CD4-positive, alpha-beta T cell treated with Interleukin-17A for 4 hours (primary cell): ENCODE results near the gene GPR142.
"Not testable (repeated sequence)": the region's sequence is repeated elsewhere in the genome, so short reads cannot be mapped to it uniquely, and the experiment has no call there.

Source experiments
- DNase-seq: peaks from one replicate; pipeline ENCODE4 v3.0.0-alpha.2; 2020; ENCODE audit warnings: mixed read lengths

The GPR142 gene

GRCh38 chr17:74394977-74395376, 27.7 kb downstream of the GPR142 start:
- no peak for DNase-seq

- no peak for DNase-seq
Observed at GRCh38 chr17:74396567-74396966, 29.3 kb downstream of the GPR142 start.

GRCh38 chr17:74402048-74402447, 34.7 kb downstream of the GPR142 start:
- no peak for DNase-seq

DNA sequence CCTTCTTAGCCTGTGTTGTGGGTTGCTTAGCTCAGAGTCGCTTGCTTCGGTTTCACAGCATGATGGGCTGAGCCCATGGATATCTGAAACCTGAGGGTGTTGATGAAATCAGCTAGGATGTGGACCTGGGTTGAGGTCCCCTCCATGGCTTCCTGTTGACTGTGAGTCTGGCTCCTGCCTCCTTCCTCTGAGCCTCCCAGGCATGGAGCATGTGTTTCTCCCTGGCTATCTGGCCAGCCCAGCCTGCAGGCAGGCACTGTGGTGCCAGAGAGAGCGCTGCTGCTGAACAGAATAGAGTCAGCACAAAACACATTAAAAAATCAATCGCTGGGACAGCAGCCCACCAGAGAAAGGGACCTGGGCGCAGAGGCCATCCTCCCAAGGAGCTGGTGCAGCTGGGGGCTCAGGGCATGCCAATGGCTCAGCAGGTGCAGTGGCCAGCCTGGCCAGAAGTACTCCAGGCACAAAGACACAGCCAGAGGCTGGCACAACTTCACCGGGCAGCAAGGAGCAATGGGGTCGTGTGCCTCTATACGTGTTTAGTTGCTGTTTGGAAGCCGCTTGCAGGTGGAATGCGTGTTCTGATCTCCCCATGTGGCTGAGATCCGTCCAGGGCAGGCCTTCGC, 36.3 kb downstream of the GPR142 start:
- no peak for DNase-seq

GRCh38 chr17:74404218-74404617, 36.9 kb downstream of the GPR142 start:
- no peak for DNase-seq

- DNase-seq = no peak
Observed at GRCh38 chr17:74404789-74405188, 37.5 kb downstream of the GPR142 start.

GRCh38 chr17:74405311-74405710, 38.0 kb downstream of the GPR142 start:
- not testable (repeated sequence) for DNase-seq

GRCh38 chr17:74407384-74407783, 40.1 kb downstream of the GPR142 start:
- DNase-seq = no peak

DNA sequence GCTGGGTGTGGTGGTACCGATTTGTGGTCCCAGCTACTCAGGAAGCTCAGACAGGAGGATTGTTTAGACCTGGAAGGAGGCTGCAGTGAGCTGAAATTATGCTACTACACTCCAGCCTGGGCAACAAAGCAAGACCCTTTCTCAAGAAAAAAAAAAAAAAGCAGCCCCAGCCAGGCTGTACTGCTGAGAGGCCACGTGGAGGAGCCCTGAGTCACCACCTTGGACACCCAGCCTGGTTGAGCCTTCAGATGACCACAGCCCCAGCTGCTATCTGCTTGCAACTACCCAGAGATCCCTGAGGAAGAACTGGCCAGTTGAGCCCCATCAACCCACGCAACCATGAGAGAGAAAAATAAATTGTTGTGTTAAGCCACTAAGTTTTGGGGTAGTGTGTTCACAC, 41.0 kb downstream of the GPR142 start:
- DNase-seq = no peak

DNA sequence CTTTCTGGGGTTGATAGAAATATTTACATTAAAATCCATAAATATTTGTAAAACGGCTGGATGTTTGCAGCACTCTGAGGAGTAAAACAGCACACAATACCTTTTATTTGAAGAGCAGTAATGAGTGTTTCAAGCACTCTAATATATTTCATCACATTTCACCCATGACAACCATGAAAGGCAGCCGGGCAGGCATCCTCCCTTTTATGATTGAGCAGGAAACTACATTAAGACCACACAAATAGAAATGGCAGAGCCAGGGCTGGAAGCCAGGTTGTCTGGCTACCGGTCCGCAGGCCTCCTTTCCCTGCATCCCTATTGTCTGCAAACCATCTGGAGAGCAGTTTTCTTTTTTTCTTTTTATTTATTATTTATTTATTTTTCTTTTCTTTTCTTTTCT, 41.5 kb downstream of the GPR142 start:
- no peak for DNase-seq

GRCh38 chr17:74410001-74410443, 42.7 kb downstream of the GPR142 start:
- DNase-seq = no peak

DNA sequence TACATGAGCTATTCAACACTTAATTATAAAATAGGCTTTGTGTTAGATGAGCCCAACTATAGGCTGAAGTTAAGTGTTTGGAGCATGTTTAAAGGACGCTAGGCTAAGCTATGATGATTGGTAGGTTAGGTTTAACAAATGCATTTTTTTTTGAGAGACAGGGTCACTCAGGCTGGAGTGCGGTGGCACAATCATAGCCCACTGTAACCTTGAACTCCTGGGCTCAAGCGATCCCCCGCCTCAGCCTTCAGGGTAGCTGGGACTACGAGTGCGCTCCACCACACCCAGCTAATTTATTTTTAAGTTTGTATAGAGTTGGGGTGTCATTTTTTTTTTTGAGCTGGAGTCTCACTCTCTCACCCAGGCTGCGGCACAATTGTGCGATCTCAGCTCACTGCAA, 45.3 kb downstream of the GPR142 start:
- DNase-seq = no peak

DNA sequence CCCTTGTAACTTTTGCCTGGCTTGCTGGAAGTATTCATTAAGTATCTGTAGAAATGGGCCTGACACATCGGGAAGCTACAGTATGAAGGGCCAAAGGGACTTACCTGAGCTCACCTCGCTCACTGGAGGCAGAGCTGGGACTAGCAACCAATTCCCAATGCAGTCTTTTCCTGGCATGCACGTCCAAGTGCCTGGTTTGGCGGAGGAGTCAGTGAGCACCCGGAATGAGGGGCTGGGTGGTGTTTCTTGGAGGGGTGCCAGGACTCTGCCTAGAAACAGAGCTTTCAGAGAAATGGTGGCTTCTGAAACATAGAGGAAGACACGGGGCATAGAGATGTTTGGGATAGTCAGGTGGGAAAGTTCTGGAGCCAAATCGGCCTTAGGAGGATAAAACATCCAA, 46.2 kb downstream of the GPR142 start:
- no peak for DNase-seq

- DNase-seq = no peak
Observed at GRCh38 chr17:74414510-74414909, 47.2 kb downstream of the GPR142 start.

DNA sequence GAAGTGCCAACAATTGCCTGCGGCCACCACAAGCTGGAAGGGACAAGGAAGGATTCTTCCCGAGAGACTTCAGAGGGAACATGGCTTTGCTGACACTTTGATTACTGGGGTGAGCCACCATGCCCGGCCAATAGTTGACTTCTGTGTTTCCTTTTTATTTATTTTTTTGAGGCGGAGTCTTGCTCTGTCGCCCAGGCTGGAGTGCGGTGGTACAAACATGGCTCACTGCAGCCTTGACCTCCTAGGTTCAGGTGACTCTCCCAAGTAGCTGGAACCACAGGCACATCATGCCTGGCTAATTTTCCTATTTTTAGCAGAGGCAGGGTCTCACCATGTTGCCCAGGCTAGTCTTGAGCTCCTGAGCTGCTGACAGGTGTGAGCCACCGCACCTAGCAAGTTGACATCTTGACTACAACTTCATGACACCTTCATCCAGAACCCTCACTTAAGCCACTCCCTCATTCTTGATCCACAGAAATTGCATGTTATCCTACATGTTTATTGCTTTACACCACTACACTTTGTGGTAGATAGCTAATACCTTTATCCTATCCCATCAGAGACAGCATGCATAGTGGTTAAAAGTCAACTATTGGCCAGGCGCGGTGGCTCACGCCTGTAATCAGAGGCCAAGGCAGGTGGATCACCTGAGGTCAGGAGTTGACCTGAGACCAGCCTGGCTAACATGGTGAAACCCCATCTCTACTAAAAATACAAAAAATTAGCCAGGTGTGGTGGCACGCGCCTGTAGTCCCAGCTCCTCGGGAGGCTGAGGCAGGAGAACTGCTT, 48.5 kb downstream of the GPR142 start:
- no peak for DNase-seq

DNA sequence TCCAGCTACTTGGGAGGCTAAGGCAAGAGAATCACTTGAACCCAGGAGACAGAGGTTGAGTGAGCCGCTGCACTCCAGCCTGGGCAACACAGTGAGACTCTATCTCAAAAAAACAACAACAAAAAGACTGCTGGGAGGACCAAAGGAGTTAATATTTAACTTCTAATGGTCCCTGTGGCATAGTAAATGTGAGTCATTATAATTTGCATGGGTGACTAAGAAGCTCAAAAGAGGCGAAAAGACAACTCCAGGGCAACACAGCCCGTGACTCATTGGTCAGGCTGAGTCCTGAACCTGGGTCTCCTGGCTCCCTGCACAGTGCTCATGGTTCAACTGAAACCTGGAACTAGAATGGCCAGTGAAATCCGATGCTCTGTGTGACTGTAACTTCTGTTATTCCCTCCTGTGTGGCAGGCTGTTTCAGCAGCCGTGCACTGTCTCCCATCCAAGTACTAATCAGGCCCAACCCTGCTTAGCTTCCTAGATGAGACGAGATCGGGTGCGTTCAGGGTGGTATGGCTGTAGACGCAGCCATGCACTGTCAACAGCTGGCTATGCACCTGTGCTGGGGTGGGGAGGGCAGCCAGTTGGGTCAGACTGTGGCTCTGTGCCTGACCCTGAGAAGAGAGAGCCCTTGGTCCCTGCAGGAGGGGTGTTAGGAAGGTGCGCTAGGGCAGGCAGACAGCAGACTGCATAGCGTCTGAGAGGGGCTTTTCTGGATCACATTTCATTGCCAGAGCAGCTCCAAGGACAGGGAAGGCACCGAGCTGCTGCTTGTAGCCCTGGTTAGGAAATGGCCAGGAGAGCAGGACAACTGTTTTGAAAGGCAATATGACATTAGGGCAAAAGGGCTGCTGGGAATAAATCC, 50.1 kb downstream of the GPR142 start:
- DNase-seq = no peak

GRCh38 chr17:74419928-74420411, 52.7 kb downstream of the GPR142 start:
- DNase-seq = no peak
